H9 (cell line): ENCODE data around the gene CYP2C18. TPM values are rescaled to one million over a fixed set of nuclear protein-coding genes. Genes with fewer than 3 reads are reported as not detected.

Source experiments
- DNase-seq: peaks from one replicate; pipeline ENCODE4 v3.0.0-alpha.2; 2017
- H2AFZ ChIP-seq: one replicate; pipeline ENCODE4 v1.6.1; 2013; ENCODE audit warnings: mild to moderate bottlenecking, low read length, control low read depth, moderate library complexity
- H2AK5ac ChIP-seq: 2 replicates; pipeline ENCODE4 v1.6.1; 2013; ENCODE audit warnings: low read length, control low read depth, mixed read lengths; ENCODE audit not compliant: insufficient read length
- H2BK120ac ChIP-seq: one replicate; pipeline ENCODE4 v1.6.1; 2013; ENCODE audit warnings: low read depth, mild to moderate bottlenecking, low read length, control low read depth, inconsistent platforms; ENCODE audit not compliant: poor library complexity, severe bottlenecking
- H2BK12ac ChIP-seq: 2 replicates; pipeline ENCODE4 v1.6.1; 2013; ENCODE audit warnings: low read length, control low read depth, mixed read lengths, low read depth; ENCODE audit not compliant: insufficient read length
- H2BK15ac ChIP-seq: 2 replicates; pipeline ENCODE4 v1.6.1; 2013; ENCODE audit warnings: low read depth, low read length, control low read depth
- H2BK20ac ChIP-seq: one replicate; pipeline ENCODE4 v1.6.1; 2013; ENCODE audit warnings: low read depth, mild to moderate bottlenecking, low read length, control low read depth, inconsistent platforms; ENCODE audit not compliant: poor library complexity, severe bottlenecking
- H2BK5ac ChIP-seq: 2 replicates; pipeline ENCODE4 v1.6.1; 2013; ENCODE audit warnings: low read length, control low read depth, mixed read lengths; ENCODE audit not compliant: insufficient read length
- H3K14ac ChIP-seq: 2 replicates; pipeline ENCODE4 v1.6.1; 2013; ENCODE audit warnings: low read length, control low read depth; ENCODE audit not compliant: insufficient read depth
- H3K18ac ChIP-seq: 2 replicates; pipeline ENCODE4 v1.6.1; 2013; ENCODE audit warnings: low read depth, mild to moderate bottlenecking, mixed read lengths, low read length, control low read depth; ENCODE audit not compliant: insufficient read length
- H3K23ac ChIP-seq: 2 replicates; pipeline ENCODE4 v1.6.1; 2013; ENCODE audit warnings: low read length, control low read depth, mixed read lengths, low read depth; ENCODE audit not compliant: insufficient read length
- H3K23me2 ChIP-seq: 2 replicates; pipeline ENCODE4 v1.6.1; 2013; ENCODE audit warnings: low read depth, mild to moderate bottlenecking, mixed read lengths, low read length, control low read depth; ENCODE audit not compliant: insufficient read length, poor library complexity, severe bottlenecking
- H3K27ac ChIP-seq: 2 replicates; pipeline ENCODE4 v1.5.1; 2013; ENCODE audit warnings: low read length, control low read depth, mixed read lengths, low read depth; ENCODE audit not compliant: insufficient read length
- H3K27me3 ChIP-seq: 2 replicates; pipeline ENCODE4 v1.6.1; 2013; ENCODE audit warnings: low read length, control low read depth, inconsistent platforms; ENCODE audit not compliant: insufficient read depth
- H3K4ac ChIP-seq: 2 replicates; pipeline ENCODE4 v1.6.1; 2013; ENCODE audit warnings: low read depth, mild to moderate bottlenecking, control low read depth, inconsistent platforms, low read length, moderate library complexity
- H3K4me1 ChIP-seq: 2 replicates; pipeline ENCODE4 v1.6.1; 2013; ENCODE audit warnings: low read length, control low read depth, inconsistent platforms; ENCODE audit not compliant: insufficient read depth
- H3K4me2 ChIP-seq: 2 replicates; pipeline ENCODE4 v1.6.1; 2013; ENCODE audit warnings: low read length, control low read depth, mixed read lengths; ENCODE audit not compliant: insufficient read length, insufficient read depth
- H3K56ac ChIP-seq: 2 replicates; pipeline ENCODE4 v1.6.1; 2013; ENCODE audit warnings: low read depth, mild to moderate bottlenecking, mixed read lengths, low read length, control low read depth; ENCODE audit not compliant: insufficient read length
- H3K79me1 ChIP-seq: 2 replicates; pipeline ENCODE4 v1.6.1; 2013; ENCODE audit warnings: low read depth, mild to moderate bottlenecking, moderate library complexity, low read length, control low read depth, inconsistent platforms; ENCODE audit not compliant: insufficient read depth, poor library complexity, severe bottlenecking
- H3K79me2 ChIP-seq: 2 replicates; pipeline ENCODE4 v1.6.1; 2013; ENCODE audit warnings: low read length, control low read depth, inconsistent platforms; ENCODE audit not compliant: insufficient read depth
- H3K9ac ChIP-seq: 2 replicates; pipeline ENCODE4 v1.6.1; 2013; ENCODE audit warnings: low read length, control low read depth, mixed read lengths; ENCODE audit not compliant: insufficient read length; ENCODE audit errors: extremely low read depth
- H3K9me3 ChIP-seq: one replicate; pipeline ENCODE4 v1.6.1; 2013; ENCODE audit warnings: low read depth, low read length, inconsistent platforms; ENCODE audit not compliant: control insufficient read depth
- H3T11ph ChIP-seq: one replicate; pipeline ENCODE4 v1.6.1; 2013; ENCODE audit warnings: mild to moderate bottlenecking, low read length, control low read depth, inconsistent platforms
- H4K20me1 ChIP-seq: one replicate; pipeline ENCODE4 v1.6.1; 2013; ENCODE audit not compliant: control insufficient read depth, insufficient read length, insufficient read depth
- H4K5ac ChIP-seq: 2 replicates; pipeline ENCODE4 v1.6.1; 2013; ENCODE audit warnings: low read depth, mild to moderate bottlenecking, mixed read lengths, low read length, control low read depth; ENCODE audit not compliant: insufficient read length
- H4K8ac ChIP-seq: replicated peaks from 2 replicates; pipeline ENCODE4 v1.6.1; 2013; ENCODE audit warnings: low read length, control low read depth, mixed read lengths, low read depth; ENCODE audit not compliant: insufficient read length
- H4K91ac ChIP-seq: 2 replicates; pipeline ENCODE4 v1.6.1; 2013; ENCODE audit warnings: low read depth, mild to moderate bottlenecking, moderate library complexity, mixed read lengths, low read length, control low read depth; ENCODE audit not compliant: insufficient read length
- H3K27ac Mint-ChIP-seq, 3 experiments: 2 replicates in 2 of 3; 3 replicates in 1 of 3; pipeline ENCODE4 v1.8.0; 2020 to 2021; ENCODE audit warnings: mixed read lengths in 3 of 3, mild to moderate bottlenecking in 1 of 3, moderate library complexity in 1 of 3
- H3K27me3 Mint-ChIP-seq: 2 replicates; pipeline ENCODE4 v1.8.0; 2021; ENCODE audit warnings: low read depth, mild to moderate bottlenecking, moderate library complexity, mixed read lengths
- H3K36me3 Mint-ChIP-seq, 3 experiments: 2 replicates in 2 of 3; 3 replicates in 1 of 3; pipeline ENCODE4 v1.8.0; 2020 to 2021; ENCODE audit warnings: low read depth in 3 of 3, mixed read lengths in 3 of 3; ENCODE audit not compliant: insufficient read depth in 1 of 3
- H3K4me1 Mint-ChIP-seq, 2 experiments: 2 replicates each; pipeline ENCODE4 v1.8.0; 2020; ENCODE audit warnings: mixed read lengths in 2 of 2
- H3K4me3 Mint-ChIP-seq, 2 experiments: 2 replicates in 1 of 2; 3 replicates in 1 of 2; pipeline ENCODE4 v1.8.0; 2020 to 2021; ENCODE audit warnings: mild to moderate bottlenecking in 2 of 2, mixed read lengths in 2 of 2, moderate library complexity in 1 of 2
- H3K9me3 Mint-ChIP-seq, 2 experiments: 2 replicates in 1 of 2; 3 replicates in 1 of 2; pipeline ENCODE4 v1.8.0; 2020; ENCODE audit warnings: mild to moderate bottlenecking in 2 of 2, mixed read lengths in 2 of 2, moderate library complexity in 1 of 2
- CTCF ChIP-seq: fragments of 200-600 bp; sonication (generic); conservative IDR thresholded peaks from 3 replicates; pipeline ENCODE4 v1.8.0; 2021; ENCODE audit warnings: antibody characterized with exemption, mild to moderate bottlenecking
- WGBS: extraction: QIAGEN DNeasy Blood & Tissue Kit; methylation state at CpG from one replicate; pipeline ENCODE4 v1.1.7; 2013; ENCODE audit warnings: missing lambda C conversion rate, low lambda C conversion rate, mixed read lengths; ENCODE audit not compliant: insufficient read length; ENCODE audit errors: extremely low coverage; 5-methylcytosine and 5-hydroxymethylcytosine counted together
- total RNA-seq: library from RNA; stranded (reverse); gene quantifications from 2 replicates; pipeline ENCODE4 v1.2.1, GENCODE V29; 2021

The CYP2C18 gene
- total RNA-seq, 1 experiment from 2014 or later = 0.09 TPM

- H3K4me1 ChIP-seq = no peaks in the 10 kb centered on the region
- H4K5ac ChIP-seq = no peak overlapping the region
- H3K14ac ChIP-seq = no peak overlapping the region
- no peak overlapping the region for H3K27ac Mint-ChIP-seq
- no peaks in the 10 kb centered on the region for H3K9me3 ChIP-seq
- no peaks in the 10 kb centered on the region for H3K79me1 ChIP-seq
- no peaks in the 10 kb centered on the region for H3K23me2 ChIP-seq
- no peaks in the 10 kb centered on the region for H3K36me3 Mint-ChIP-seq
- no peak overlapping the region for H3K27ac ChIP-seq
- no peaks in the 10 kb centered on the region for H3K79me2 ChIP-seq
- no peak overlapping the region for H4K8ac ChIP-seq
- H2BK15ac ChIP-seq = no peak overlapping the region
- H3K4me3 Mint-ChIP-seq = no peak overlapping the region
- no peak overlapping the region for H3K9ac ChIP-seq
- 0 out of 5 replicates have a peak, but pooled peaks cover 0 to 3% of the 10 kb centered on the region in 2 experiments for H3K9me3 Mint-ChIP-seq
- no peak overlapping the region for H2AFZ ChIP-seq
- H3K27me3 Mint-ChIP-seq = no peaks in the 10 kb centered on the region
- no peak overlapping the region for H3K18ac ChIP-seq
- H2BK12ac ChIP-seq = no peak overlapping the region
- no peak overlapping the region for H3K23ac ChIP-seq
- no peak overlapping the region for H2AK5ac ChIP-seq
- no peak for DNase-seq
- H4K20me1 ChIP-seq = no peaks in the 10 kb centered on the region
- H3K4ac ChIP-seq = no peak overlapping the region
- H3T11ph ChIP-seq = no peak overlapping the region
- no peak overlapping the region for H2BK20ac ChIP-seq
- no peak overlapping the region for H2BK120ac ChIP-seq
- WGBS = no CpG with 5 or more reads among the region's 2 CpGs
- H3K4me2 ChIP-seq = no peak overlapping the region
- H4K91ac ChIP-seq = no peak overlapping the region
- no peak for TF ChIP-seq CTCF
- H2BK5ac ChIP-seq = no peak overlapping the region
- H3K27me3 ChIP-seq = no peaks in the 10 kb centered on the region
- peaks cover 4 to 10% of the 10 kb centered on the region in 2 experiments for H3K4me1 Mint-ChIP-seq
- no peak overlapping the region for H3K56ac ChIP-seq
Observed at GRCh38 chr10:94676496-94676895, 7.0 kb upstream of the CYP2C18 start.
